ENCODE results near the gene HTT. TPM values are rescaled to one million over a fixed set of nuclear protein-coding genes. Genes with fewer than 3 reads are reported as not detected.

Gene HTT
- total RNA-seq, 1 experiment from 2014 or later, result 85.4 TPM

GRCh38 chr4:3192188-3192587 is 117.7 kb downstream of the HTT start:
- TF ChIP-seq MLX (CRISPR knock-in tag; IDR thresholded peaks at IDR 0.05), result no peak
- TF ChIP-seq AFF4 (CRISPR knock-in tag; IDR thresholded peaks at IDR 0.05; ENCODE audit: borderline replicate concordance), result no peak
- TF ChIP-seq SMAD4 (CRISPR knock-in tag; IDR thresholded peaks at IDR 0.05), result no peak
- no peak for TF ChIP-seq GRHL2 (CRISPR knock-in tag; IDR thresholded peaks at IDR 0.05; ENCODE audit: insufficient replicate concordance, severe bottlenecking)
- TF ChIP-seq ZNF396 (CRISPR knock-in tag; IDR thresholded peaks at IDR 0.05; ENCODE audit: borderline replicate concordance), result no peak
- TF ChIP-seq IRF1 (CRISPR knock-in tag; IDR thresholded peaks at IDR 0.05), result no peak
- TF ChIP-seq ATF1 (CRISPR knock-in tag; IDR thresholded peaks at IDR 0.05), result no peak
- TF ChIP-seq ZNF416 (CRISPR knock-in tag; IDR thresholded peaks at IDR 0.05), result no peak
- ATAC-seq (no peak), DNase-seq (ENCODE audit: low spot score) (no peak)
- POLR2A ChIA-PET, result interaction anchor here (0.6 kb wide), 1 partner anchor 59 kb away, joined by 4 read pairs; no protein-coding TSS in a partner anchor
- Mint-ChIP-seq H3K4me3 (no peak overlapping the region), H3K27ac (no peak overlapping the region), H3K9me3 (no peaks in the 10 kb centered on the region), H3K36me3 (peaks cover 29% of the 10 kb centered on the region), H3K27me3 (ENCODE audit: low read depth) (no peaks in the 10 kb centered on the region), H3K4me1 (no peaks in the 10 kb centered on the region)
- CTCF ChIA-PET, result interaction anchor here (1.2 kb wide), 1 partner anchor 288 kb away, joined by 3 read pairs; no protein-coding TSS in a partner anchor

GRCh38 chr4:3192827-3193226 is 118.3 kb downstream of the HTT start:
- no peaks in the 10 kb centered on the region for H3K27me3 Mint-ChIP-seq (ENCODE audit: low read depth)
- ATAC-seq (no peak), DNase-seq (ENCODE audit: low spot score) (no peak)
- POLR2A ChIA-PET, result interaction anchor here (0.6 kb wide), 1 partner anchor 60 kb away, joined by 4 read pairs; no protein-coding TSS in a partner anchor
- H3K36me3 Mint-ChIP-seq, result peaks cover 22% of the 10 kb centered on the region
- no peak overlapping the region for H3K27ac Mint-ChIP-seq
- CTCF ChIA-PET, result interaction anchor here (1.2 to 1.3 kb wide), 2 partner anchors 131 to 273 kb away, joined by 3 to 9 read pairs; no protein-coding TSS in a partner anchor
- no peaks in the 10 kb centered on the region for H3K4me1 Mint-ChIP-seq
- no peaks in the 10 kb centered on the region for H3K9me3 Mint-ChIP-seq
- no peak overlapping the region for H3K4me3 Mint-ChIP-seq
- no peak for TF ChIP-seq MAX (CRISPR knock-in tag; IDR thresholded peaks at IDR 0.05)
- TF ChIP-seq ATF2 (CRISPR knock-in tag; IDR thresholded peaks at IDR 0.05; ENCODE audit: borderline replicate concordance, low read depth), result no peak
- no peak for TF ChIP-seq NFYB (CRISPR knock-in tag; conservative IDR thresholded peaks at IDR 0.05; ENCODE audit: low read depth)
- TF ChIP-seq ZNF423 (CRISPR knock-in tag; IDR thresholded peaks at IDR 0.05), result no peak
- TF ChIP-seq ATF6 (CRISPR knock-in tag; IDR thresholded peaks at IDR 0.05), result no peak
- TF ChIP-seq SOX15 (CRISPR knock-in tag; IDR thresholded peaks at IDR 0.05), result no peak
- no peak for TF ChIP-seq ZNF425 (CRISPR knock-in tag; conservative IDR thresholded peaks at IDR 0.05)
- no peak for TF ChIP-seq ZNF232 (CRISPR knock-in tag; IDR thresholded peaks at IDR 0.05)
- TF ChIP-seq ZBTB43 (CRISPR knock-in tag; IDR thresholded peaks at IDR 0.05), result no peak
- no peak for TF ChIP-seq E2F1 (CRISPR knock-in tag; IDR thresholded peaks at IDR 0.05)
- no peak for TF ChIP-seq GABPB1 (CRISPR knock-in tag; IDR thresholded peaks at IDR 0.05)
- TF ChIP-seq ZNF416 (CRISPR knock-in tag; IDR thresholded peaks at IDR 0.05), result no peak
- no peak for TF ChIP-seq MLX (CRISPR knock-in tag; IDR thresholded peaks at IDR 0.05)
- no peak for TF ChIP-seq EMX1 (CRISPR knock-in tag; IDR thresholded peaks at IDR 0.05)

Measured in WTC11 (cell line).